Panc1 (cell line): ENCODE data around the gene CLEC2L. TPM values are rescaled to one million over a fixed set of nuclear protein-coding genes. Genes with fewer than 3 reads are reported as not detected.

ENCODE experiments used
- ATAC-seq: fragments of 200-7000 bp; cut with Tn5 transposase; 2 replicates; pipeline ENCODE4 v1.9.1; 2020; ENCODE audit warnings: mild to moderate bottlenecking, moderate library complexity
- BruUV-seq: library from RNA; stranded (reverse); fragments of 400-500 nt; replicated peaks from 2 replicates; lab custom pipeline; 2021; lab: Mats Ljungman, UMichigan
- CTCF ChIA-PET: fragments of 300-600 bp; sonication (Branson Sonifier 250); formaldehyde crosslinking; loops from one replicate; lab custom pipeline; 2022; ENCODE audit warnings: antibody characterized with exemption; lab: Charles Lee
- POLR2A ChIA-PET: fragments of 300-600 bp; sonication (Branson Sonifier 250); formaldehyde crosslinking; loops from one replicate; lab custom pipeline; 2022; ENCODE audit warnings: antibody characterized with exemption; lab: Charles Lee
- DNase-seq: peaks from one replicate; pipeline ENCODE4 v3.0.0-alpha.2; 2010; ENCODE audit warnings: low read depth, low spot score
- H3K27ac ChIP-seq: 2 replicates; pipeline ENCODE4 v1.5.1; 2011; ENCODE audit warnings: mild to moderate bottlenecking, low read length, inconsistent platforms
- H3K27me3 ChIP-seq: fragments of 200-500 bp; sonication (Bioruptor generic); 2 replicates; pipeline ENCODE4 v1.6.0; 2014; ENCODE audit warnings: low read length, inconsistent platforms; ENCODE audit not compliant: control insufficient read depth, insufficient read depth
- H3K36me3 ChIP-seq: fragments of 200-500 bp; sonication (Bioruptor generic); 2 replicates; pipeline ENCODE4 v1.5.1; 2014; ENCODE audit warnings: inconsistent platforms, mild to moderate bottlenecking, low read length, moderate library complexity; ENCODE audit not compliant: control insufficient read depth, insufficient read depth
- H3K4me1 ChIP-seq: 2 replicates; pipeline ENCODE4 v1.5.1; 2011; ENCODE audit warnings: inconsistent platforms, mild to moderate bottlenecking, low read length, moderate library complexity; ENCODE audit not compliant: control insufficient read depth, insufficient read depth
- H3K4me3 ChIP-seq, 2 experiments: 2 replicates each; pipeline ENCODE4 v1.5.1; 2011 to 2012; ENCODE audit warnings: low read depth in 2 of 2, low read length in 2 of 2, mild to moderate bottlenecking in 2 of 2, inconsistent platforms in 1 of 2, moderate library complexity in 1 of 2
- H3K9me3 ChIP-seq: fragments of 200-500 bp; sonication (Bioruptor generic); 2 replicates; pipeline ENCODE4 v1.5.1; 2014; ENCODE audit warnings: low read depth, mild to moderate bottlenecking, inconsistent platforms, low read length, moderate library complexity; ENCODE audit not compliant: control insufficient read depth, insufficient read depth
- CTCF ChIP-seq: fragments of 450-650 bp; IDR thresholded peaks from 2 replicates; pipeline ENCODE4 v1.5.1; 2017; ENCODE audit warnings: mild to moderate bottlenecking
- POLR2AphosphoS5 ChIP-seq: IDR thresholded peaks from 2 replicates; pipeline ENCODE4 v1.6.1; 2012; ENCODE audit warnings: mild to moderate bottlenecking, low read depth, low read length, moderate library complexity
- REST ChIP-seq, 2 experiments: IDR thresholded peaks; 2 replicates each; pipeline ENCODE4 v1.6.1; 2011 to 2012; ENCODE audit warnings: low read depth in 2 of 2, control low read depth in 1 of 2, low read length in 1 of 2, mild to moderate bottlenecking in 1 of 2, moderate library complexity in 1 of 2; ENCODE audit not compliant: insufficient read depth in 1 of 2
- SIN3A ChIP-seq: IDR thresholded peaks from 2 replicates; pipeline ENCODE4 v1.6.1; 2012; ENCODE audit warnings: low read depth, mild to moderate bottlenecking, low read length, moderate library complexity, borderline replicate concordance; ENCODE audit not compliant: insufficient read depth
- TCF7L2 ChIP-seq: IDR thresholded peaks from 2 replicates; pipeline ENCODE4 v1.6.1; 2011; ENCODE audit warnings: mild to moderate bottlenecking, low read depth, low read length, inconsistent platforms
- in situ Hi-C: cut with HindIII; loops from 2 replicates; pipeline ENCODE4 v1.10.0; 2016; ENCODE audit warnings: low sequenced_read_pairs, low pct_unique_long_range_greater_than_20kb
- intact Hi-C: fragments of 100-400 bp; cut with micrococcal nuclease; formaldehyde crosslinking; loops from one replicate; pipeline ENCODE4 v1.10.0; 2022; ENCODE audit not compliant: unreplicated experiment
- total RNA-seq: library from RNA; stranded (reverse); gene quantifications from one replicate; pipeline ENCODE4 v1.2.1, GENCODE V29; 2021; ENCODE audit not compliant: unreplicated experiment

CLEC2L gene
- total RNA-seq, 1 experiment from 2014 or later: not detected

GRCh38 chr7:139515266-139515665 lies 8.2 kb upstream of the CLEC2L start:
- BruUV-seq: no TSS peak
- Histone ChIP-seq H3K36me3 (no peaks in the 10 kb centered on the region), H3K4me1 (no peaks in the 10 kb centered on the region), H3K9me3 (no peaks in the 10 kb centered on the region), H3K4me3 (no peak overlapping the region), H3K27ac (no peak overlapping the region), H3K27me3 (no peaks in the 10 kb centered on the region)
- no peak for TF ChIP-seq CTCF
- no peak for TF ChIP-seq TCF7L2
- no peak for TF ChIP-seq SIN3A
- TF ChIP-seq REST (IDR thresholded peaks at IDR 0.05; ENCODE audit: insufficient read depth in 1 of 2, low read depth in 2 of 2, low read length in 1 of 2): no peak
- no peak for TF ChIP-seq POLR2AphosphoS5
- DNase-seq (no peak), ATAC-seq (no peak)
- in situ Hi-C loops (no loop called here), intact Hi-C loops (no loop called here)
- ChIA-PET POLR2A (no interaction called here), CTCF (no interaction called here)

- Histone ChIP-seq H3K9me3 (no peaks in the 10 kb centered on the region), H3K27me3 (peaks cover 8% of the 10 kb centered on the region; the same call in 1 of the 2 replicates), H3K4me3 (no peak overlapping the region), H3K36me3 (no peaks in the 10 kb centered on the region), H3K27ac (no peak overlapping the region), H3K4me1 (no peaks in the 10 kb centered on the region)
- ATAC-seq: no peak
- BruUV-seq: no TSS peak
- DNase-seq: no peak
- TF ChIP-seq CTCF (no peak), SIN3A (no peak)
- ChIA-PET CTCF (no interaction called here), POLR2A (no interaction called here)
- intact Hi-C loops: no loop called here
- in situ Hi-C loops: no loop called here
Observed at GRCh38 chr7:139521439-139521838, 2.0 kb upstream of the CLEC2L start.

- Histone ChIP-seq H3K36me3 (no peaks in the 10 kb centered on the region), H3K4me1 (no peaks in the 10 kb centered on the region), H3K9me3 (no peaks in the 10 kb centered on the region), H3K27ac (no peak overlapping the region), H3K4me3 (no peak overlapping the region; a peak in 1 of 4 replicates), H3K27me3 (peaks cover 8% of the 10 kb centered on the region; the same call in 1 of the 2 replicates)
- in situ Hi-C loops (no loop called here), intact Hi-C loops (no loop called here)
- ATAC-seq (no peak), DNase-seq (no peak)
- no TSS peak for BruUV-seq
- ChIA-PET POLR2A (interaction anchor here (0.6 kb wide), 1 partner anchor 18 kb away, joined by 7 read pairs; no protein-coding TSS in a partner anchor), CTCF (no interaction called here)
- TF ChIP-seq CTCF (no peak), SIN3A (no peak), TCF7L2 (no peak), POLR2AphosphoS5 (no peak), REST (IDR thresholded peaks at IDR 0.05; ENCODE audit: insufficient read depth in 1 of 2, low read depth in 2 of 2, low read length in 1 of 2) (no peak)
Observed at GRCh38 chr7:139522830-139523198, 671 bp upstream of the CLEC2L start.
